Neutrophil (primary cell): ENCODE results near the gene ZNF536.

Source experiments
- H3K27ac ChIP-seq: fragments of 200-600 bp; sonication (generic); 2 replicates; pipeline ENCODE4 v1.5.1; 2016; ENCODE audit warnings: mild to moderate bottlenecking, moderate library complexity
- H3K27me3 ChIP-seq: fragments of 200-600 bp; sonication (generic); 2 replicates; pipeline ENCODE4 v1.6.0; 2016; ENCODE audit warnings: mild to moderate bottlenecking
- H3K36me3 ChIP-seq: fragments of 200-600 bp; sonication (generic); 2 replicates; pipeline ENCODE4 v1.5.1; 2017
- H3K4me1 ChIP-seq, 2 experiments: fragments of 200-600 bp in 1 of 2; sonication (generic) in 1 of 2; 1 replicate in 1 of 2; 2 replicates in 1 of 2; pipeline versions ENCODE4 v1.5.1 to v1.6.1; 2013 to 2016; ENCODE audit warnings: low read depth in 1 of 2, low read length in 1 of 2, mild to moderate bottlenecking in 1 of 2, moderate library complexity in 1 of 2; ENCODE audit not compliant: control insufficient read depth in 1 of 2, insufficient read depth in 1 of 2
- H3K4me3 ChIP-seq, 2 experiments: fragments of 200-600 bp in 1 of 2; sonication (generic) in 1 of 2; 1 replicate in 1 of 2; 2 replicates in 1 of 2; pipeline ENCODE4 v1.5.1; 2013 to 2016; ENCODE audit warnings: low read depth in 1 of 2, low read length in 1 of 2, mild to moderate bottlenecking in 1 of 2, moderate library complexity in 1 of 2
- H3K9me3 ChIP-seq: fragments of 200-600 bp; sonication (generic); 2 replicates; pipeline ENCODE4 v1.5.1; 2016
- CTCF ChIP-seq: fragments of 200-600 bp; sonication (generic); IDR thresholded peaks from 2 replicates; pipeline ENCODE4 v1.5.1; 2016; ENCODE audit warnings: antibody characterized with exemption

ZNF536 gene

GRCh38 chr19:30401956-30402355, 29.8 kb downstream of the ZNF536 start:
- no peaks in the 10 kb centered on the region for H3K4me1 ChIP-seq
- H3K27ac ChIP-seq: no peak overlapping the region
- TF ChIP-seq CTCF: no peak
- no peaks in the 10 kb centered on the region for H3K36me3 ChIP-seq
- H3K4me3 ChIP-seq: no peak overlapping the region
- H3K27me3 ChIP-seq: peaks cover 8% of the 10 kb centered on the region
- no peaks in the 10 kb centered on the region for H3K9me3 ChIP-seq

GRCh38 chr19:30402436-30403202, 30.4 kb downstream of the ZNF536 start:
- peaks cover 8% of the 10 kb centered on the region for H3K27me3 ChIP-seq
- H3K9me3 ChIP-seq: no peaks in the 10 kb centered on the region
- no peak for TF ChIP-seq CTCF
- H3K36me3 ChIP-seq: no peaks in the 10 kb centered on the region
- no peaks in the 10 kb centered on the region for H3K4me1 ChIP-seq
- H3K4me3 ChIP-seq: no peak overlapping the region
- H3K27ac ChIP-seq: no peak overlapping the region

- TF ChIP-seq CTCF: no peak
- H3K27me3 ChIP-seq: peaks cover 8% of the 10 kb centered on the region
- H3K4me3 ChIP-seq: no peak overlapping the region
- no peak overlapping the region for H3K27ac ChIP-seq
- no peaks in the 10 kb centered on the region for H3K9me3 ChIP-seq
- H3K36me3 ChIP-seq: no peaks in the 10 kb centered on the region
- H3K4me1 ChIP-seq: no peaks in the 10 kb centered on the region
Observed at GRCh38 chr19:30403203-30403985, 31.2 kb downstream of the ZNF536 start.

- no peak for TF ChIP-seq CTCF
- Histone ChIP-seq H3K36me3 (no peaks in the 10 kb centered on the region), H3K4me1 (no peaks in the 10 kb centered on the region), H3K9me3 (no peaks in the 10 kb centered on the region), H3K27me3 (peaks cover 8% of the 10 kb centered on the region), H3K4me3 (no peak overlapping the region), H3K27ac (no peak overlapping the region)
Observed at GRCh38 chr19:30406220-30407067, 34.3 kb downstream of the ZNF536 start.

- Histone ChIP-seq H3K27ac (no peak overlapping the region), H3K36me3 (no peaks in the 10 kb centered on the region), H3K27me3 (peaks cover 2% of the 10 kb centered on the region), H3K4me3 (no peak overlapping the region), H3K9me3 (no peaks in the 10 kb centered on the region), H3K4me1 (no peaks in the 10 kb centered on the region)
- TF ChIP-seq CTCF: no peak
Observed at GRCh38 chr19:30407068-30407709, 35.0 kb downstream of the ZNF536 start.
